MM.1S (cell line): Measurements from ENCODE around the gene XCR1.

Experiments
- EZH2 ChIP-seq: fragments of 300-600 bp; sonication (generic); optimal IDR thresholded peaks from 2 replicates; pipeline ENCODE3; 2017; ENCODE audit warnings: low read depth, mild to moderate bottlenecking, antibody characterized with exemption, low read length, mixed read lengths
- TF ChIP-seq, protein P1 (sequence below): fragments of 300-600 bp; sonication (generic); IDR thresholded peaks from 2 replicates; pipeline ENCODE4 v1.5.1; 2016; ENCODE audit warnings: antibody characterized with exemption, low read length, mixed read lengths

DNA sequence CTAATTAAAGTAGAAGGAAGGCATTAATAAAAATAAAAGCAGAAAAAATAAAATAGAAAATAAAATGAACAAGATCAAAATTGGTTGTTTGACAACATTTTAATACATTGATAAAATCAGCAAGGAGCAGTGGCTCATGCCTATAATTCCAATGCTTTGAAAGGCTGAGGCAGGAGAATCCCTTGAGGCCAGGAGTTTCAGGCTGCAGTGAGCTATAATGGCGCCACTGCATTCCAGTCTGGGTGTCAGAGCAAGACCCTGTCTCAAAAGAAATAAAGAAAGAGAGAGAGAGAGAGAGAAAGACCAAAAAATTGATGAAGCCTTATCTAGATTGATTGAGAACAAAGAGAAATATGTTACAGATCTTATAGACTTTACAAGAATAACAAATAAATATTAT is 2.1 kb downstream of the XCR1 start:
- TF ChIP-seq, protein P1, sequence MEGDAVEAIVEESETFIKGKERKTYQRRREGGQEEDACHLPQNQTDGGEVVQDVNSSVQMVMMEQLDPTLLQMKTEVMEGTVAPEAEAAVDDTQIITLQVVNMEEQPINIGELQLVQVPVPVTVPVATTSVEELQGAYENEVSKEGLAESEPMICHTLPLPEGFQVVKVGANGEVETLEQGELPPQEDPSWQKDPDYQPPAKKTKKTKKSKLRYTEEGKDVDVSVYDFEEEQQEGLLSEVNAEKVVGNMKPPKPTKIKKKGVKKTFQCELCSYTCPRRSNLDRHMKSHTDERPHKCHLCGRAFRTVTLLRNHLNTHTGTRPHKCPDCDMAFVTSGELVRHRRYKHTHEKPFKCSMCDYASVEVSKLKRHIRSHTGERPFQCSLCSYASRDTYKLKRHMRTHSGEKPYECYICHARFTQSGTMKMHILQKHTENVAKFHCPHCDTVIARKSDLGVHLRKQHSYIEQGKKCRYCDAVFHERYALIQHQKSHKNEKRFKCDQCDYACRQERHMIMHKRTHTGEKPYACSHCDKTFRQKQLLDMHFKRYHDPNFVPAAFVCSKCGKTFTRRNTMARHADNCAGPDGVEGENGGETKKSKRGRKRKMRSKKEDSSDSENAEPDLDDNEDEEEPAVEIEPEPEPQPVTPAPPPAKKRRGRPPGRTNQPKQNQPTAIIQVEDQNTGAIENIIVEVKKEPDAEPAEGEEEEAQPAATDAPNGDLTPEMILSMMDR, result no peak
- no peak for TF ChIP-seq EZH2
